Activated CD8-positive, alpha-beta memory T cell treated with anti-CD3 and anti-CD28 coated beads, Interleukin-2, amount 50 U/mL, for 24 hours (primary cell): ENCODE results near the gene LEMD3.
A peak's percentile ranks its signal among the peaks of the same experiment; 100 is the strongest.

Experiments used
- DNase-seq: peaks from one replicate; pipeline ENCODE4 v3.0.0-alpha.2; 2020; ENCODE audit errors: extremely low read depth

LEMD3 gene

GRCh38 chr12:65169320-65170208, at the start of gene LEMD3:
Gene LEMD3, plus strand, starts transcription at chr12:65169583. Its CDS starts 14 bp downstream, at chr12:65169597.
- DNase-seq: peak; percentile 83

- no peak for DNase-seq
These were observed 48.1 kb upstream of the LEMD3 start, which contains the start of gene WIF1 for GRCh38 chr12:65121049-65121955. Gene WIF1, minus strand, starts transcription at chr12:65121305. Its CDS starts 114 bp downstream, at chr12:65121191.

- DNase-seq: no peak
These were observed 47.4 kb upstream of the LEMD3 start for GRCh38 chr12:65121956-65122469.

GRCh38 chr12:65122703-65123102, 46.7 kb upstream of the LEMD3 start:
- DNase-seq: no peak

- no peak for DNase-seq
These were observed 45.8 kb upstream of the LEMD3 start for GRCh38 chr12:65123435-65124063.

GRCh38 chr12:65125247-65125646, 44.1 kb upstream of the LEMD3 start:
- no peak for DNase-seq

- no peak for DNase-seq
These were observed 43.4 kb upstream of the LEMD3 start for GRCh38 chr12:65125975-65126374.

- DNase-seq: no peak
These were observed 42.9 kb upstream of the LEMD3 start for GRCh38 chr12:65126482-65126881.

GRCh38 chr12:65133879-65134278, 35.5 kb upstream of the LEMD3 start:
- DNase-seq: no peak

GRCh38 chr12:65139389-65139788, 30.0 kb upstream of the LEMD3 start:
- no peak for DNase-seq

GRCh38 chr12:65140738-65141137, 28.6 kb upstream of the LEMD3 start:
- no peak for DNase-seq

- DNase-seq: no peak
These were observed 22.0 kb upstream of the LEMD3 start for GRCh38 chr12:65147312-65147905.

- no peak for DNase-seq
These were observed 17.4 kb upstream of the LEMD3 start for GRCh38 chr12:65152012-65152411.

GRCh38 chr12:65152596-65152995, 16.8 kb upstream of the LEMD3 start:
- no peak for DNase-seq

- no peak for DNase-seq
These were observed 13.6 kb upstream of the LEMD3 start for GRCh38 chr12:65155784-65156183.

- no peak for DNase-seq
These were observed 13.0 kb upstream of the LEMD3 start for GRCh38 chr12:65156366-65156841.

GRCh38 chr12:65157091-65157490, 12.3 kb upstream of the LEMD3 start:
- DNase-seq: no peak

- DNase-seq: no peak
These were observed 6.8 kb upstream of the LEMD3 start for GRCh38 chr12:65162609-65163008.

GRCh38 chr12:65164244-65164643, 5.1 kb upstream of the LEMD3 start:
- DNase-seq: no peak

- no peak for DNase-seq
These were observed 4.6 kb upstream of the LEMD3 start for GRCh38 chr12:65164774-65165173.

- no peak for DNase-seq
These were observed 583 bp upstream of the LEMD3 start for GRCh38 chr12:65168681-65169319.
